Smooth muscle cell (in vitro differentiated cells): ENCODE results near the gene PARM1. TPM values are rescaled to one million over a fixed set of nuclear protein-coding genes. Genes with fewer than 3 reads are reported as not detected.

ENCODE experiments used
- DNase-seq: peaks from one replicate; lab custom pipeline; 2025; ENCODE audit not compliant: unreplicated experiment; lab: John Stamatoyannopoulos, UW
- H2AFZ ChIP-seq: fragments of 200-600 bp; sonication (generic); 2 replicates; pipeline ENCODE4 v1.6.0; 2016; ENCODE audit warnings: antibody characterized with exemption, low read depth, mild to moderate bottlenecking
- H3F3A ChIP-seq: fragments of 200-600 bp; sonication (generic); 2 replicates; pipeline ENCODE4 v1.6.0; 2017; ENCODE audit warnings: antibody characterized with exemption, low read depth
- H3K27ac ChIP-seq: fragments of 200-600 bp; sonication (generic); 2 replicates; pipeline ENCODE4 v1.5.1; 2016; ENCODE audit warnings: low read depth, mild to moderate bottlenecking
- H3K27me3 ChIP-seq: fragments of 200-600 bp; sonication (generic); 2 replicates; pipeline ENCODE4 v1.6.1; 2016; ENCODE audit warnings: low read depth, mild to moderate bottlenecking
- H3K36me3 ChIP-seq: fragments of 200-600 bp; sonication (generic); 2 replicates; pipeline ENCODE4 v1.5.1; 2016; ENCODE audit warnings: low read depth
- H3K4me1 ChIP-seq: fragments of 200-600 bp; sonication (generic); 2 replicates; pipeline ENCODE4 v1.5.1; 2016; ENCODE audit warnings: low read depth
- H3K4me2 ChIP-seq: fragments of 200-600 bp; sonication (generic); 2 replicates; pipeline ENCODE4 v1.6.0; 2016; ENCODE audit warnings: mild to moderate bottlenecking
- H3K4me3 ChIP-seq: fragments of 200-600 bp; sonication (generic); 2 replicates; pipeline ENCODE4 v1.5.1; 2016; ENCODE audit warnings: mild to moderate bottlenecking
- H3K79me2 ChIP-seq: fragments of 200-600 bp; sonication (generic); 2 replicates; pipeline ENCODE4 v1.6.0; 2016; ENCODE audit warnings: low read depth, mild to moderate bottlenecking
- H3K9ac ChIP-seq: fragments of 200-600 bp; sonication (generic); 2 replicates; pipeline ENCODE4 v1.6.0; 2016; ENCODE audit warnings: low read depth
- H3K9me3 ChIP-seq: fragments of 200-600 bp; sonication (generic); replicated peaks from 2 replicates; pipeline ENCODE4 v1.5.1; 2016; ENCODE audit warnings: low read depth
- H4K20me1 ChIP-seq: fragments of 200-600 bp; sonication (generic); 2 replicates; pipeline ENCODE4 v1.6.0; 2016; ENCODE audit warnings: low read depth
- WGBS: methylation state at CpG from one replicate; pipeline ENCODE4 v1.1.7; 2016; ENCODE audit warnings: low lambda C conversion rate; 5-methylcytosine and 5-hydroxymethylcytosine counted together
- polyA plus RNA-seq: library from polyadenylated mRNA; unstranded; fragments of >200 nt; fragmentation: Nextera tagmentation; extraction: Ambion mirVana; gene quantifications from 2 replicates; pipeline ENCODE4 v1.2.1, GENCODE V29; 2016
- total RNA-seq: library from RNA; depleted of rRNA; stranded (reverse); fragments of >200 nt; gene quantifications from 2 replicates; pipeline ENCODE4 v1.2.3, GENCODE V29; 2014
- TF ChIP-seq, protein P1 (sequence below): fragments of 200-600 bp; sonication (generic); IDR thresholded peaks from 2 replicates; pipeline ENCODE4 v1.5.1; 2017; ENCODE audit warnings: borderline replicate concordance, mild to moderate bottlenecking, antibody characterized with exemption; ENCODE audit not compliant: insufficient read depth, poor library complexity, severe bottlenecking

Gene PARM1
- total and polyA plus RNA-seq, 2 experiments from 2014 or later, result 38.5 to 46.4 TPM

GRCh38 chr4:75016472-75016871 is 83.6 kb downstream of the PARM1 start:
- H3K36me3 ChIP-seq, result no peaks in the 10 kb centered on the region
- H3K4me2 ChIP-seq, result no peak overlapping the region
- H3K4me3 ChIP-seq, result no peak overlapping the region
- H3F3A ChIP-seq, result no peaks in the 10 kb centered on the region
- TF ChIP-seq, protein P1, sequence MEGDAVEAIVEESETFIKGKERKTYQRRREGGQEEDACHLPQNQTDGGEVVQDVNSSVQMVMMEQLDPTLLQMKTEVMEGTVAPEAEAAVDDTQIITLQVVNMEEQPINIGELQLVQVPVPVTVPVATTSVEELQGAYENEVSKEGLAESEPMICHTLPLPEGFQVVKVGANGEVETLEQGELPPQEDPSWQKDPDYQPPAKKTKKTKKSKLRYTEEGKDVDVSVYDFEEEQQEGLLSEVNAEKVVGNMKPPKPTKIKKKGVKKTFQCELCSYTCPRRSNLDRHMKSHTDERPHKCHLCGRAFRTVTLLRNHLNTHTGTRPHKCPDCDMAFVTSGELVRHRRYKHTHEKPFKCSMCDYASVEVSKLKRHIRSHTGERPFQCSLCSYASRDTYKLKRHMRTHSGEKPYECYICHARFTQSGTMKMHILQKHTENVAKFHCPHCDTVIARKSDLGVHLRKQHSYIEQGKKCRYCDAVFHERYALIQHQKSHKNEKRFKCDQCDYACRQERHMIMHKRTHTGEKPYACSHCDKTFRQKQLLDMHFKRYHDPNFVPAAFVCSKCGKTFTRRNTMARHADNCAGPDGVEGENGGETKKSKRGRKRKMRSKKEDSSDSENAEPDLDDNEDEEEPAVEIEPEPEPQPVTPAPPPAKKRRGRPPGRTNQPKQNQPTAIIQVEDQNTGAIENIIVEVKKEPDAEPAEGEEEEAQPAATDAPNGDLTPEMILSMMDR, result no peak
- H3K27me3 ChIP-seq, result no peaks in the 10 kb centered on the region
- H4K20me1 ChIP-seq, result no peaks in the 10 kb centered on the region
- H3K4me1 ChIP-seq, result no peaks in the 10 kb centered on the region
- no peaks in the 10 kb centered on the region for H3K79me2 ChIP-seq
- H3K9ac ChIP-seq, result no peak overlapping the region
- H2AFZ ChIP-seq, result no peak overlapping the region
- H3K27ac ChIP-seq, result no peak overlapping the region
- H3K9me3 ChIP-seq, result no peaks in the 10 kb centered on the region
- DNase-seq, result no peak
- 78% methylated on average over 6 of the region's 6 CpGs for WGBS

- no peak overlapping the region for H3K9ac ChIP-seq
- no peaks in the 10 kb centered on the region for H3K79me2 ChIP-seq
- WGBS, result 91% methylated on average over 3 of the region's 3 CpGs
- TF ChIP-seq, protein P1, result no peak
- no peaks in the 10 kb centered on the region for H3K9me3 ChIP-seq
- no peak overlapping the region for H3K4me3 ChIP-seq
- H3K4me2 ChIP-seq, result no peak overlapping the region
- no peaks in the 10 kb centered on the region for H4K20me1 ChIP-seq
- H3K4me1 ChIP-seq, result no peaks in the 10 kb centered on the region
- H2AFZ ChIP-seq, result no peak overlapping the region
- DNase-seq, result no peak
- no peak overlapping the region for H3K27ac ChIP-seq
- no peaks in the 10 kb centered on the region for H3K27me3 ChIP-seq
- H3F3A ChIP-seq, result no peaks in the 10 kb centered on the region
- H3K36me3 ChIP-seq, result no peaks in the 10 kb centered on the region
These were observed 86.0 kb downstream of the PARM1 start for GRCh38 chr4:75018811-75019479.

DNA sequence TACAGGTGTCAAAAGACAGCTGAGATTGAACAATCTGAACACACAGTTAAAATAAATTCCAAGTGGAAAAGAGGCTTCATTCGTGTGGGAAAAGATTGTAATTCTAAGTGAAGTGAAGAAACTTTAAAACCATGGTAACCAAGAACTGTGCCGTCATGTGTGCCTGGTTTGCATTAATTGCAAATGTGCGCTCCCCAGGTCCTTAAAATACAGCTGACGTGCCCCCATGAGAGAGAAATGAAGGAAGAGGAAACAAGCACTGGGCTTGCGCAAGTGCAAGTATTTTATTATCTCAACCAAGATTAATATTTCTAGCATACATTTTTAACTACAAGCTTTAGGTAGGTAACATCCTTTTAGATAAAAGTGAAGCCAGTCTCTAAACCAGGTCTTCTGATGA is 92.5 kb downstream of the PARM1 start:
- no peaks in the 10 kb centered on the region for H3K79me2 ChIP-seq
- no peak overlapping the region for H3K4me3 ChIP-seq
- WGBS, result 92% methylated on average over 5 of the region's 5 CpGs
- DNase-seq, result no peak
- no peaks in the 10 kb centered on the region for H3K36me3 ChIP-seq
- no peaks in the 10 kb centered on the region for H3K27me3 ChIP-seq
- H3K4me2 ChIP-seq, result no peak overlapping the region
- H3K9me3 ChIP-seq, result no peaks in the 10 kb centered on the region
- H3K9ac ChIP-seq, result no peak overlapping the region
- no peak overlapping the region for H2AFZ ChIP-seq
- no peaks in the 10 kb centered on the region for H4K20me1 ChIP-seq
- H3K27ac ChIP-seq, result no peak overlapping the region
- TF ChIP-seq, protein P1, result no peak
- no peaks in the 10 kb centered on the region for H3F3A ChIP-seq
- H3K4me1 ChIP-seq, result no peaks in the 10 kb centered on the region
